SJCRH30 (cell line): ENCODE measurements around the gene SIRT5. TPM values are rescaled to one million over a fixed set of nuclear protein-coding genes. Genes with fewer than 3 reads are reported as not detected.

Experiments used
- DNase-seq, 2 experiments: peaks; one replicate each; pipeline ENCODE4 v3.0.0-alpha.2; 2015 to 2020
- H3K27ac ChIP-seq: fragments of 250-450 bp; sonication (Bioruptor Pico); 2 replicates; pipeline ENCODE4 v1.5.1; 2020; ENCODE audit warnings: mild to moderate bottlenecking, moderate library complexity
- H3K27me3 ChIP-seq: fragments of 250-450 bp; sonication (Bioruptor Pico); 2 replicates; pipeline ENCODE4 v1.5.1; 2020; ENCODE audit warnings: mild to moderate bottlenecking, moderate library complexity
- H3K36me3 ChIP-seq: fragments of 250-450 bp; sonication (Bioruptor Pico); 2 replicates; pipeline ENCODE4 v1.5.1; 2020; ENCODE audit warnings: mild to moderate bottlenecking, moderate library complexity
- H3K4me1 ChIP-seq: fragments of 250-450 bp; sonication (Bioruptor Pico); 2 replicates; pipeline ENCODE4 v1.5.1; 2020; ENCODE audit warnings: mild to moderate bottlenecking, moderate library complexity
- H3K4me3 ChIP-seq: fragments of 250-450 bp; sonication (Bioruptor Pico); 2 replicates; pipeline ENCODE4 v1.5.1; 2020; ENCODE audit warnings: mild to moderate bottlenecking, moderate library complexity
- H3K9me3 ChIP-seq: fragments of 250-450 bp; sonication (Bioruptor Pico); replicated peaks from 2 replicates; pipeline ENCODE4 v1.5.1; 2020; ENCODE audit warnings: mild to moderate bottlenecking, moderate library complexity
- total RNA-seq: library from RNA; depleted of rRNA; stranded (reverse); fragments of >200 nt; shearing (Covaris generic); gene quantifications from 2 replicates; pipeline ENCODE4 v1.2.3, GENCODE V29; 2014; rRNA removed

SIRT5 gene
- total RNA-seq, 1 experiment from 2014 or later, result 2.7 TPM

DNA sequence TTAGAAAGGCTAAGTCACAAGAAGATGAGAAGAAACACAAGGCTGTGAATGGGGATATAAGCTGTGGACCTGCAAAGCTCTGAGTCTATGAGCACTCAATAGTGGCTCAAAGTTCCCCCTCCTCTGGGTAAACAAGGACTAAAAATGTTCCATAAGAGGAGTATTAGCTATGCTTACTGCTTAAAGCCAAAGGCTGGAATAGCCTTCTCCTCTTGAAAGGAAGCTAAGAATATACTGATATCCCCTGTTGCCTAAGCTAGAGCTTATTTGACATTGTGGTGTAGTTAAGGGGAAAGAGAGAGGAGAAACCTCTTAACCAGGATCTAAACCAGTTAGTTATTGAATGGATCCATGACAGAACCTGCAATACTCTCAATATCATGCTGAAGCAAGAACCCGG, 86.5 kb downstream of the SIRT5 start:
- no peak for DNase-seq
- Histone ChIP-seq H3K4me3 (no peak overlapping the region), H3K9me3 (no peaks in the 10 kb centered on the region), H3K27ac (no peak overlapping the region), H3K4me1 (no peaks in the 10 kb centered on the region), H3K27me3 (no peaks in the 10 kb centered on the region), H3K36me3 (no peaks in the 10 kb centered on the region; the same call in 1 of the 2 replicates)

DNA sequence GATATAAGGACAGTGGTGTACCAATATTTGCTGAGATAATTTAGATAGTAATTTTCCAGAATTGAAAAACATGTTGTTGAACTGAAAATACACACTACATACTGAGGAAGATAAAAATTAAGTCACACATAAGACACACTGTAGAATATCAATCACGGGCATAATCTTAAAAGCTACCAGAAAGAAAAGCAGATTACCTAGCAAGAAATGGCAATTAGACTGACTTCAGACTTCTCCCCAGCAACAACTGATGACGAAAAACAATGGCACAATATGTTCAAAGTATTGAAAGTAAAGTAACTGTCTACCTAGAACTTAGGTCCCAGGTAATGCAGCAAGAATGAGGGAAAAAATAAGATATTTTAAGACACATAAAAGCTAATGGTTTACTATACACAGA, 87.2 kb downstream of the SIRT5 start:
- Histone ChIP-seq H3K27me3 (no peaks in the 10 kb centered on the region), H3K9me3 (no peaks in the 10 kb centered on the region), H3K4me1 (no peaks in the 10 kb centered on the region), H3K36me3 (no peaks in the 10 kb centered on the region; the same call in 1 of the 2 replicates), H3K4me3 (no peak overlapping the region), H3K27ac (no peak overlapping the region)
- no peak for DNase-seq

DNA sequence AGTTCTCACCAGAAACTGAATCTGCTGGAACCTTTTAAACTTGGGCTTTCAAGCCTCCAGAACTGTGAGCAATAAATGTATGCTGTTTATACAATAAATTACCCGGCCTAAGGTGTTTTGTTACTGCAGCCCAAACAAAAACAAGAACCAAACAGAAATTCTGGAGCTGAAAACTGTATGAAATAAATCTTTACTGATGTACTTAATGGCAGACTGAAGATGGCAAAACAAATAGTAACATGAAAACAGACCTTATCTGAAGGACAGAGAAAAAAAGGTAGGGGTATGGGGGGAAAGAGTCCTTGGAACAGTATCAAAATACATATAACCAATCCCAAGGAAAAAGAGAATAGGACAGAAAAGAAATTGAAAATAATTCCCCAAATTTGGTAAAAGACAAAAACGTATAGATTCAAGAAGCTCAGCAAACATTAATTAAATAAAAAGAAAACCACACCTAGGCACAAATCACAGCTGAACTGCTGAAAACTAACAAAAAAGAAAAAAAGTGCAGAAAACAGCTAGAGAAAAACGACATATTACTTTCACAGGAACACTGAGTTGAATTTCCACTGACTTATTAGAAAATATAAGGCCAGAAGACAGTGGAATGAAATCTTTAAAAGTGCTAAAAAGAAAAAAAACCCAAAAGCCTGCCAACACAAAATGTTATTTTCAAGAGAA, 88.4 kb downstream of the SIRT5 start:
- Histone ChIP-seq H3K36me3 (no peaks in the 10 kb centered on the region; the same call in 1 of the 2 replicates), H3K9me3 (no peaks in the 10 kb centered on the region), H3K27ac (no peak overlapping the region), H3K27me3 (no peaks in the 10 kb centered on the region), H3K4me1 (no peaks in the 10 kb centered on the region), H3K4me3 (no peak overlapping the region)
- no peak for DNase-seq

DNA sequence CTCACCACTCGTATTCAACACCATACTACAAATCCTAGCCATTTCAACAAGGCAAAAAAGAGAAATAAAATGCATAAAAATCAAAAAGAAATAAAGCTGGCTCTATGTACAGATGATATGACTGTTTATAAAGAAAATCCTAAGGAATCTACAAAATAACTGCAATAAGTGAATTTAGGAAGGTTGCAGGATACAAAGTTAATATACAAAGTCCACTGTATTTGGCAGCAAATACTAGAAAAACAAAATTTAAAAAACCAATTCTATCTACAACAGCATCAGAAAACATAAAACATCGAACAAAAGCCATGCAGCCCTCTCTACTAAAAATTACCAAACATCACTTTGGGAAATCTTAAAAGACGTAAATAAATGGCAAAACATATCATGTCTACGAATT, 89.6 kb downstream of the SIRT5 start:
- Histone ChIP-seq H3K27me3 (no peaks in the 10 kb centered on the region), H3K4me3 (no peak overlapping the region), H3K9me3 (no peaks in the 10 kb centered on the region), H3K4me1 (no peaks in the 10 kb centered on the region), H3K36me3 (no peaks in the 10 kb centered on the region), H3K27ac (no peak overlapping the region)
- no peak for DNase-seq

Other genes starting within 250 kb of the SIRT5 start
- 17.3 and 22.7 TPM in 2 replicates for gene TBC1D7, start 246.1 kb upstream of the SIRT5 start, total RNA-seq
- gene GFOD1, start 87.0 kb upstream of the SIRT5 start, total RNA-seq, result 1.7 and 2.9 TPM in 2 replicates
- gene NOL7, start 40.7 kb downstream of the SIRT5 start, total RNA-seq, result 44.8 and 45.8 TPM in 2 replicates
- 20.1 and 22.7 TPM in 2 replicates for gene RANBP9, start 137.2 kb downstream of the SIRT5 start, total RNA-seq
- gene MCUR1, start 240.0 kb downstream of the SIRT5 start, total RNA-seq, result 15.3 and 16.0 TPM in 2 replicates